ENCODE data around the gene EVA1A. TPM values are rescaled to one million over a fixed set of nuclear protein-coding genes. Genes with fewer than 3 reads are reported as not detected.

The EVA1A gene
- total RNA-seq, 1 donor: 28.1 TPM

- H3K4me3 ChIP-seq (ENCODE audit: low read depth, low read length): no peak overlapping the region
- no peak for TF ChIP-seq CTCF (IDR thresholded peaks at IDR 0.05; ENCODE audit: insufficient read depth, low read length)
- DNase-seq (ENCODE audit: low read depth): no peak
These were observed 39.4 kb downstream of the EVA1A start for GRCh38 chr2:75521225-75521872.

- DNase-seq (ENCODE audit: low read depth): no peak
- no peak overlapping the region for H3K4me3 ChIP-seq (ENCODE audit: low read depth, low read length)
- TF ChIP-seq CTCF (IDR thresholded peaks at IDR 0.05; ENCODE audit: insufficient read depth, low read length): no peak
These were observed 40.9 kb downstream of the EVA1A start for GRCh38 chr2:75519843-75520242.

GRCh38 chr2:75518638-75519465 lies 41.9 kb downstream of the EVA1A start:
- TF ChIP-seq CTCF (IDR thresholded peaks at IDR 0.05; ENCODE audit: insufficient read depth, low read length): no peak
- DNase-seq (ENCODE audit: low read depth): no peak
- H3K4me3 ChIP-seq (ENCODE audit: low read depth, low read length): no peak overlapping the region

GRCh38 chr2:75517547-75518230 lies 43.0 kb downstream of the EVA1A start:
- DNase-seq (ENCODE audit: low read depth): no peak
- no peak overlapping the region for H3K4me3 ChIP-seq (ENCODE audit: low read depth, low read length)
- TF ChIP-seq CTCF (IDR thresholded peaks at IDR 0.05; ENCODE audit: insufficient read depth, low read length): no peak

- no peak for DNase-seq (ENCODE audit: low read depth)
- no peak for TF ChIP-seq CTCF (IDR thresholded peaks at IDR 0.05; ENCODE audit: insufficient read depth, low read length)
These were observed 44.1 kb downstream of the EVA1A start for GRCh38 chr2:75516378-75517360.

More at GRCh38 chr2:75516378-75517360, 44.1 kb downstream of the EVA1A start:
- H3K4me3 ChIP-seq (ENCODE audit: low read depth, low read length): no peak overlapping the region
